A549 (cell line): ENCODE results near the gene FAM217B.

ENCODE experiments used
- CEBPB ChIP-seq, 2 experiments: fragments of >200 bp in 1 of 2; sonication (Bioruptor Twin) in 1 of 2; formaldehyde crosslinking in 1 of 2; IDR thresholded peaks; 2 replicates each; pipeline ENCODE4 v1.6.1; 2012 to 2016
- CHD2 ChIP-seq: fragments of 150-350 bp; IDR thresholded peaks from 2 replicates; pipeline ENCODE4 v1.6.1; 2014; ENCODE audit warnings: low read length; ENCODE audit not compliant: partially characterized antibody
- EP300 ChIP-seq, 2 experiments: fragments of >200 bp; sonication (Bioruptor Twin); formaldehyde crosslinking; IDR thresholded peaks; 2 replicates in 1 of 2; 3 replicates in 1 of 2; pipeline ENCODE4 v1.6.1; 2016 to 2017
- FOXS1 ChIP-seq: fragments of 250-450 bp; sonication (Bioruptor Pico); IDR thresholded peaks from 2 replicates; pipeline ENCODE4 v1.5.0; 2020; ENCODE audit warnings: mild to moderate bottlenecking, moderate library complexity
- TF ChIP-seq, protein P1 (sequence below): fragments of >200 bp; sonication (Bioruptor Twin); formaldehyde crosslinking; IDR thresholded peaks from 3 replicates; pipeline ENCODE4 v1.5.1; 2016
- TF ChIP-seq, protein P2 (sequence below): IDR thresholded peaks from 2 replicates; pipeline ENCODE4 v1.6.1; 2012

DNA sequence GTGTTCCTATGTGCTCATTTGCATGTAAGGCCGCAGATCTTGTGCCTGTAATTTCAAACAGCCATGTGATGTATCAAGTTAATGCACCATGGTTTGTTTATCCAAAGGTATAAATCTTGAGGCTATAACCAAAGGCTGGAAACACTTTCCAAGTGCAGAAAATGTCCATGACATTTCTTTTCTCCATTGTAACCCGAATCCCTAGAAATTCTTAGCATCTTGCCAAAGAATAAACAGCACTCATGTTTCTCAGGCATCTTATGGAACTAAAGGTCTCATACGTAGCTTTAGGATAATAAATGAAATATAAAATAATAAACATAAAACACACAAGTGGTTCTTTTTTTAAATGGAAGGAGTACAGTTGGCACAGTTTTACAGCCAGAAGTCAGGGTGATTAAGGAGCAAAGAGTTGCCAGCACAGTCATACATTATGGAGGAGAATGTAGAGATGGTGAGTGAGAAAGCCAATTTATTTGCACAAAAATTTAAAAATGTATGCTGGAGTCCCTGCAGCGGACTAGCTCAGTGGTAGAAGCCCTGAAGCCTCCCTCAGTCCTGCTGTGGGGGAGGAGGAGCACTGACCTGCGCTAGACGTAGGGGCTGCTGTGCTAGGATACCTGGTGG, 36.1 kb downstream of the FAM217B start:
- TF ChIP-seq, protein P1, sequence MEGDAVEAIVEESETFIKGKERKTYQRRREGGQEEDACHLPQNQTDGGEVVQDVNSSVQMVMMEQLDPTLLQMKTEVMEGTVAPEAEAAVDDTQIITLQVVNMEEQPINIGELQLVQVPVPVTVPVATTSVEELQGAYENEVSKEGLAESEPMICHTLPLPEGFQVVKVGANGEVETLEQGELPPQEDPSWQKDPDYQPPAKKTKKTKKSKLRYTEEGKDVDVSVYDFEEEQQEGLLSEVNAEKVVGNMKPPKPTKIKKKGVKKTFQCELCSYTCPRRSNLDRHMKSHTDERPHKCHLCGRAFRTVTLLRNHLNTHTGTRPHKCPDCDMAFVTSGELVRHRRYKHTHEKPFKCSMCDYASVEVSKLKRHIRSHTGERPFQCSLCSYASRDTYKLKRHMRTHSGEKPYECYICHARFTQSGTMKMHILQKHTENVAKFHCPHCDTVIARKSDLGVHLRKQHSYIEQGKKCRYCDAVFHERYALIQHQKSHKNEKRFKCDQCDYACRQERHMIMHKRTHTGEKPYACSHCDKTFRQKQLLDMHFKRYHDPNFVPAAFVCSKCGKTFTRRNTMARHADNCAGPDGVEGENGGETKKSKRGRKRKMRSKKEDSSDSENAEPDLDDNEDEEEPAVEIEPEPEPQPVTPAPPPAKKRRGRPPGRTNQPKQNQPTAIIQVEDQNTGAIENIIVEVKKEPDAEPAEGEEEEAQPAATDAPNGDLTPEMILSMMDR, result no peak
- TF ChIP-seq, protein P2, sequence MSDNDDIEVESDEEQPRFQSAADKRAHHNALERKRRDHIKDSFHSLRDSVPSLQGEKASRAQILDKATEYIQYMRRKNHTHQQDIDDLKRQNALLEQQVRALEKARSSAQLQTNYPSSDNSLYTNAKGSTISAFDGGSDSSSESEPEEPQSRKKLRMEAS, result no peak
- TF ChIP-seq CEBPB (IDR thresholded peaks at IDR 0.05) (no peak), EP300 (IDR thresholded peaks at IDR 0.05) (no peak), FOXS1 (no peak), CHD2 (no peak)
